ENCODE measurements around the gene MCM3AP.
"Not testable (repeated sequence)": the region's sequence is repeated elsewhere in the genome, so short reads cannot be mapped to it uniquely, and the experiment has no call there.

MCM3AP gene

GRCh38 chr21:46243960-46244361, 41.5 kb downstream of the MCM3AP start:
- no peak for DNase-seq (ENCODE audit: low spot score)

DNA sequence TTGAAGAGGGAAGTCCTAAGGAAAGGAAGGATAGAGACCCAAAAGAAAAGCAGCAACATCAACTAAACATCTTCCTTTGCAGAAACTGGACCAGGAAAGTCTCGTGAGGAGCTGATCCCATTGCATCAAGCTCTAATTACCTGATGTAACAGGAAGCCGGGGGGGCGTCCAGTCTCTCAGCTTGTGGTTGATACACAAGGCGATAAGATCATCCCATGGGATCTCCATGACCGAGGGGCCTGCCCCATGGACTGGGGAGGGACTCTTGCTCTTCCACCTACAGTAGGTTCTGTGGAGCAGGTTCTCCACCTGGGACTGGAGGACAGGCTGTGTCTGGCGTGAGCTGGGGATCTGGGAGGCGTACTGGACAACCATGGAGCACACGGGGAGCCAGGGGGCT, 42.1 kb downstream of the MCM3AP start:
- no peak for DNase-seq (ENCODE audit: low spot score)

GRCh38 chr21:46241577-46241976, 43.8 kb downstream of the MCM3AP start:
- not testable (repeated sequence) for DNase-seq (ENCODE audit: low spot score)

DNA sequence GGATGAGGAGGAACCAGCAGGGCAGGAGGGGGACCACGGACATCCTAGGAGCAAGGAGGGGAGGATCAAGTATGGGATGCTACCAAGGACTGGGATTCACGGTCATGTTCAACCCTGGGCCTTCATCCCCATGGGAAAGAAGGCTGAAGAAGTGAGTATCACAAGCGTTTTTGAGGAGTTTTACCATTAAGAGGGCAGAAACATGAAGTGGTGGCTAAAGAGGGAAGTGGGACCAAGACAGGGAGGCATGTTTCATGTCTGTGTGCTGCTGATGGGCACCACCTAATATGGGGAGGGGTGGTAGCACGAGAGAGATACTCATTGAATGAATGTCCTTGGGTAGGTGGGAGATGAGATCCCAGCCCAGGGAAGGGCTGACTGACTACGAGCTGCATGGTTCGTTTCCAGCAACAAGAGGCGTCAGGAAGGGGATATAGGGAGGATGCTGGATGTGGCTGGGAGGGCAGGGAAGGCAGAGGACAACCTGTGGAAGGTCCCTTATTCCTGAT, 45.5 kb downstream of the MCM3AP start:
- no peak for DNase-seq (ENCODE audit: low spot score)

DNA sequence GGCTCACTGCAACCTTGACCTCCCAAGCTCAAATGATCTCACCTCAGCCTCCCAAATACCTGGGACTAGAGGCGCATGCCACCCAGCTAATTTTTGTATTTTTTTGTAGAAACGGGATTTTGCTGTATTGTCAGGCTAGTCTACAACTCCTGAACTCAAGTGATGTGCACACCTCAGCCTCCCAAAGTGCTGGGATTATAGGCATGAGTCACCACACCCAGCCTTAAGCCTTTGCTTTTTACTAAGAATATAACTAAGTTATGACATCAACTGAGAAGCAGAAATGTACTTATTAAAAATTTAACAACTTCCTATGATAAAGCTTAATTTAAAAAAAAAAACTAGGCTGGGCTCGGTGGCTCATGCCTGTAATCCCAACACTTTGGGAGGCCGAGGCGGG, 47.9 kb downstream of the MCM3AP start:
- DNase-seq (ENCODE audit: low spot score), result no peak

GRCh38 chr21:46234436-46234950, 50.9 kb downstream of the MCM3AP start:
- DNase-seq (ENCODE audit: low spot score), result no peak

- no peak for DNase-seq (ENCODE audit: low spot score)
Observed at GRCh38 chr21:46229923-46230260, 55.5 kb downstream of the MCM3AP start.

DNA sequence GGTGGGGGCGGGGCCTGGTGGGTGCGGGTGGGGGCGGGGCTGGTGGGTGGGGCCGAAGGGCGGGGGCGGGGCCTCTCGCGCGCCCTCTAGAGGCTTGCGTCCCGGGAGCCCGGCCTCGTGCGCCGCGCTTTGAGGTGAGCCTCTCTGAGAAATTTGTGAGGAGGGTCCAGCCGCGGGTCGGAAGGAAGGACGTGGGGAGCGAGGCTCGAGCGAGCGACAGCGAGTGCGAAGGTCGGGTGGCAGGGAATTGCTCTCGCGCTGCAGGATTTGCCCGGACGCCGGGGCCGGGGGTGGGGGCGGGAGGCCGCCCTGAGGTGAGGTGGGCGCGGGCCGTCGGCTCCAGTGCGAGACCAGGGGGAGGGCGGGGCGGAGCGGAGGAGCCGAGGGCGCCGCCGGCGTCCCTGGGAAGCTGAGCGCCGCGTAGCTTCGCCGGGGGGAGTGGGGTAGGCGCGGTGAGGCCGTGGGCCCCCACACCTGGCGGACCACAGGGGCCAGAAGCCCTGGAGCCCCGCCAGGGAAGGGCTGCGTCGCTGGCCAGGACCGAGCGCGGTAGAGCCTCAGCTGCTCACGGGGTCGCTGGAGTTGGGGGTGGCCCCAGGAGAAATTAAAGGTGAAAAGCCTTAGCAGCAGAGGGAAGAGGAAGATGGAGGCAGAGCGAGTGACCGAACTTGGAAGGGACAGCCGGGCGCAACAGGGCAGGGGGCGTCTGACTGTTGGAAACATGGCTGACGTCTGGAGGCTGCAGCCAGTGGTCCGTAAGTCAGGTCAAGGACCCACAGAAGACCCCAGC, 56.1 kb downstream of the MCM3AP start:
- no peak for DNase-seq (ENCODE audit: low spot score)

DNA sequence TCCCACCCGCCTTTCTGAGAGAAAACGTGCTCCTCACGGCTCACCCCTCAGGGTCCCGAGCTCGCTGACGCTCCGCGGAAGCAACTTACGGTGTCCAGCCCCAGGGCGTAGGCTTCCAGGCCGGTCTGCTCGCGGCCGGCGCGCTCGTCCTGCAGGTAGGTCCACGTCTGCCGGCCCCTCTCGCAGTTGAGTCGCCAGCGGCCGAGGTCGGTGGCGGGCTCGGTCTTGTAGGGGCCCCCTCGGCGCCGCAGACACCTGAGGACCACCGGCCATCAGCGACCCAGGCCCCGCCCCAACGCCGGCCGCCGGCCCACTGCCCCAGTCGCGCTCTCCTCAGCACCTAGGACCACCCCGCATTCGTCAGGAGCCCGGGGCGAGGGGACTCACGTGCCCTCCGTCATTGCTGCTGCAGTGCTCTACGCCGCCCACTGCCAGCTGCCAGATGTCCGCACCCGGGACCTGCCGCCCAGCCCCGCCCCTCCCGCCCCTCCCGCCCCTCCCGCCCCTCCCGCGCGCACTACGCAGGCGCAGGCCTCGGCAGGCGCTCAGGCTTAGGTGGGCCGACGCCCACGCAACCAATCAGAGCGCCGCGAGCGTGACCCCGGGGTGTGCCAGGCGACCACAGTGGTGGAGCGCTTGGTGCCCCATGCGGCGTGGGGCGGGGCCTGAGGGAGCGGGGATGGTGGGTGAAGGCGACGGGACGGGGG, 56.9 kb downstream of the MCM3AP start, which contains the start of gene LSS:
TSS of gene LSS (minus strand) at position 430 of the 707 bp plus-strand sequence. CDS start at position 401, 29 bp downstream.
- DNase-seq (ENCODE audit: low spot score), result peak; percentile 100

DNA sequence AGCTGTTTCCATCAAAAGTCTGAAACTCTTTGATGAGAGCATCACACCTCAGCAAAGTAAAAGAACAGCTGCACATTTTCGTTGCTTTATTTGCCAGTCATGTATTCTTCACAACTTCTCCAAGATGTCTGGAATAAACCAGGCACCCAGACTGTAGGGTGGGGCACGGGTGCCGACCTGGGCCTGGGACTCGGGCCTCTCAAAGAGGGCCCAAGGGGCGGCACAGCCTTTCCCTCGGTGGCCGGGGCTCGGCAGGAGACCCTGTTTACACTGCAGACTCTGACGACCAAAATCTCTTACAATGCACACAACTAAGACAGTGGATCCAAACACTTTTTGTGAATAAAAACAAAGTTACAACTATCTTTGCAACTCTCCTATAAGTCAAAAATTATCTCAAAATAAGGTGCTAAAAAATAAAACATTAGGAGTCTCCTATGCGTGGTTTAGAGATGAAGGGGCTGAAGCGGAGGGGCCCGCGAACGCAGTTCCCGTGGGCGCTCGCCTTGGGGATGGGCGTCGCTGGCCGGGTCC, 57.5 kb downstream of the MCM3AP start:
- DNase-seq (ENCODE audit: low spot score), result no peak

DNA sequence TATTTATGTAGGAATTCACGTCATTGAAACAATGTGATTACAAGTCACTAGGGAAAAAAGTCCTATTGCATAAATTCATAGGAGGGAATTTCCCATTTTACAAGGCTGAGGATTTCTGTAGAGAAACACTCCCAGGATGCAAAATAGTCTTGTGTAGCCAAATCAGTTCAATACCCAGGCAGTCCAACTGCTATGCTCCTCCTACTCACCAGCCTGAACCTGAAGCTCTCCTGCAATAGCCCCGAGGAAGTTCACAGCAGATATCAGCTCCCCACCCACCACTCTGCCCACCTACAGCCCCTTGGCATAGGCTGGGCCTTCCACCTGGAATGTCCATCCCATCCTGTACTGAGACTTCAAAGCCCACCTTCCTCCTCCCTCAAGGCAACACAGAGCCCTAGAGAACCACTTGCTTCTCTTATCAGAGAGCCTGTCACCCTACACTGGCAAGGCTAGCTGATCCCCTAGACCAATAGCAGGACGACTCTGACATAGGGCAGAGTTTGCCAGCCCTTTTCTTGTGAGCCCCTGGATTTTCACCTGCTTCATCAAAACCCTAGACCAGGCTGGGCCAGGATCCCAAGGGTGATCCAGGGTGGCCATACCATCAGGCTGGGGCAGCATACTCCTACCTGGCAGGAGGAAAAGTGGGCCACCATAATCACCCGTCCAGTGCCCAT, 58.4 kb downstream of the MCM3AP start:
- peak; percentile 15 for DNase-seq (ENCODE audit: low spot score)

DNA sequence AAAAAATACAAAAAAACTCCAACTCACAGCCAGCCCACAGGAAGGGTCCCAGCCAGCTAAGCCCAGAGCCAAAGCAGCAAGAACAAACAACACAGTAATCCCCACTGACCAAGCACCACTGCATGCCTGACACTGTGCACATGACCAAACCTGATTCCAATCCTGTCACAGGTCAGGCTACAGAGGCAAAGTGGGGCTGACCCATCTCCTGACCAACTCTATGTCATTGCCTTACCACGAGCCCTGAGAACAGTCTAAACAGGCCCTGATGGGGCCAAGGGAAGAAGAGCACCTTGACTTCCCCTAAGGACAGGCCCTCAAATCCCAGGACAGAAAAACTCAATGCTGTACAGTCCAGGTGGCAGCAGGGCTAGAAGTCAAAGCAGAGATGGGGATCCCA, 59.3 kb downstream of the MCM3AP start:
- DNase-seq (ENCODE audit: low spot score), result no peak

DNA sequence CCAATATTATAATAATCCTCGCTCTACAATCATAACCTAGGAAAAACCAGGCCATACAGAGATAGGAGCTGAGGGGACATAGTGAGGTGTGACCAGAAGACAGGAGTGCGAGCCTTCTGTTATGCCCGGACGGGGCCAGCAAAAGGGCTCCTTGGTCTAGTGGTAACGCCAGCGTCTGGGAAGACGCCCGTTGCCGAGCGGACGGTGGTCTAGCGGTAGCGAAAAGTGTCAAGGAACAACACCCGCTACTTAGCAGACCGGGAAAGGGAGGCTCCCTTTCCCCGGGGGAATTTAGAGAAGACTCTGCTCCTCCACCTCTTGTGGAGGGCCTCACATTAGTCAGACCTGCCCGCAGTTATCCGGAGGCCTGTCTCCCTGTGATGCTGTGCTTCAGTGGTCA, 61.8 kb downstream of the MCM3AP start:
- not testable (repeated sequence) for DNase-seq (ENCODE audit: low spot score)

GRCh38 chr21:46223217-46223616, 62.2 kb downstream of the MCM3AP start:
- DNase-seq (ENCODE audit: low spot score), result no peak

DNA sequence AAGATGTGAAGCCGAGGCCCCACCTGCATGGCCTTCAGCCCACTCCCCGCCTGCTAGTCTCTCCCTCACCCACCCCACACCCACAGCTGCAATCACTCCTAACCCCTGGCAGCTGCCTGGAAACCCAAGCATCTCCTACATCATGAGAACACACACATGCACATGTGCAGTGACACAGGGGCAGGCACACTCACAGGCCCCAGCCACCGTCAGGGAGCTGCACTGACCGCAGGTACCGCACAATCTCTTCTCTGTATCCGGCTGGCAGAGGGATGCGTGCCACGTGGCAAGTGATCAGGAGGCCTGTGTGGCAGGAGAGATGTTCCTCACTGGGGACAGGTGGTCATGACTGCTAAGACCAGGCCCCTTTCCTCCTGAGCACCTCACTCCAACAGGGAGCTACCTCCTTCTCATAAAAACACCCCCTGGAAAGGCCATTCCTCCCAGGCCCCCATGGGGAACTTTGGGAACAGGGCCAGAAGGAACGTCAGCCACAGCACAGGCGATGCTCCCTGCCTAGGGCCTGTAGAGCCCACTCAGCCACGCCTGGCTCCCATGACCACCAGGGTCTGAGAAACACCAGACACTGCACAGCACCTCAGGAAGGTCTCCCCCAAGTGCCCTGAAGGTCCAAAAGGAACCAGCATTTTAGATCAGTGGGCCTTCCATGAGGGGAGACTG, 62.8 kb downstream of the MCM3AP start:
- no peak for DNase-seq (ENCODE audit: low spot score)

- DNase-seq (ENCODE audit: low spot score), result no peak
Observed at GRCh38 chr21:46221664-46222435, 63.6 kb downstream of the MCM3AP start.

DNA sequence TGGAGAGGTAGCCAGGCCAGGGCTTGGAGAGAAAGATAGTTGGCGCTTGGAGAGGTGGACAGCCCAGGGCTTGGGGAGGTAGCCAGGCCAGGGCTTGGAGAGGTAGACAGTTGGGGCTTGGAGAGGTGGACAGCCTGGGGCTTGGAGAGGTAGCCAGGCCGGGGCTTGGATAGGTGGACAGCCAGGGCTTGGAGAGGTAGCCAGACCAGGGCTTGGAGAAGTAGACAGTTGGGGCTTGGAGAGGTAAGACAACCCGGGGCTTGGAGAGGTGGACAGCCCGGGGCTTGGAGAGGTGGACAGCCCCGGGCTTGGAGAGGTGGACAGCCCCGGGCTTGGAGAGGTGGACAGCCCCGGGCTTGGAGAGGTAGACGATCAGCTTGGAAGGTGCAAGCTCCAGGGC, 64.6 kb downstream of the MCM3AP start:
- DNase-seq (ENCODE audit: low spot score), result no peak

GRCh38 chr21:46220275-46220810, 65.1 kb downstream of the MCM3AP start:
- no peak for DNase-seq (ENCODE audit: low spot score)

DNA sequence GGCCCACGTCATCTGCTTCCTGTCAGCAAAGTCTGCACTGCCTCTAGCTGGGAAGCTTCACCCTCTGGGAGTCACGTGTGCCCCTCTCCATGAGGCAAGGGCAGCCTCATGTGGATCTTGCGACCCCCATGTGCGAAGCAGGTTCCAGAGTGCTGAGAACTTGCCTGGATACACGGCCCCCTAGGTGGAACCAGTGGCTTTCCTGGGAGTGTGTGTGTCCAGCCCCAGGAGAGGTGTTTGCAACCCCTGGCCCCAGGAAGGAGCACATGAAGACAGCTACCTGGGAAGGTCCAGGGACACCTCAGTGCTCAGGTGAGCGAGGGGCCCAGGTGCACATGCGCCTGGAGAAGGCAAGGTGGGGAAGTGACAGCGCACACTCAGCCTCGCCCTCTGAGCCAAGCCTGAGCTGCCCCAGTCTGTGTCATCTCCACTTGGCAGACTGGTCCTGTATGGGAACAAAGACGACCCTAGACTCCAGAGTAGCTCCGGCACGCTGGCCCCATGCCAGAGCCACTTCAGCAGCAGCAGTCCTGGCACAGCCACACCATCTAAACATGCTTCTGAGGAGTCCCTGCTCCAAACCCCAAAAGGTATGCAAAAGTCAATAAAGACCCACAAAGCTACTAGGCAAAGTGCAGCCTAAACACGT, 65.7 kb downstream of the MCM3AP start:
- no peak for DNase-seq (ENCODE audit: low spot score)

All from AG08395 (cell line).